ENCODE measurements around the gene BBS12.
"Not testable (repeated sequence)": the region's sequence is repeated elsewhere in the genome, so short reads cannot be mapped to it uniquely, and the experiment has no call there.

Gene BBS12

GRCh38 chr4:122766353-122766705, 33.8 kb downstream of the BBS12 start:
- FAIRE-seq = no peak

GRCh38 chr4:122766950-122767349, 34.4 kb downstream of the BBS12 start:
- no peak for FAIRE-seq

- no peak for FAIRE-seq
These were observed 39.2 kb downstream of the BBS12 start for GRCh38 chr4:122771724-122772123.

GRCh38 chr4:122772311-122772710, 39.8 kb downstream of the BBS12 start:
- FAIRE-seq = no peak

- no peak for FAIRE-seq
These were observed 40.5 kb downstream of the BBS12 start for GRCh38 chr4:122772986-122773385.

GRCh38 chr4:122775039-122775438, 42.5 kb downstream of the BBS12 start:
- no peak for FAIRE-seq

- FAIRE-seq = no peak
These were observed 43.7 kb downstream of the BBS12 start for GRCh38 chr4:122775987-122776836.

GRCh38 chr4:122776916-122777315, 44.4 kb downstream of the BBS12 start:
- peak; percentile 14 for FAIRE-seq

GRCh38 chr4:122777846-122778673, 45.6 kb downstream of the BBS12 start:
- FAIRE-seq = no peak

- FAIRE-seq = no peak
These were observed 49.0 kb downstream of the BBS12 start for GRCh38 chr4:122781486-122781885.

- FAIRE-seq = no peak
These were observed 51.1 kb downstream of the BBS12 start for GRCh38 chr4:122783301-122784215.

- FAIRE-seq = no peak
These were observed 51.8 kb downstream of the BBS12 start for GRCh38 chr4:122784261-122784660.

GRCh38 chr4:122785099-122785498, 52.6 kb downstream of the BBS12 start:
- FAIRE-seq = no peak

- FAIRE-seq = not testable (repeated sequence)
These were observed 53.8 kb downstream of the BBS12 start for GRCh38 chr4:122786296-122786695.

- FAIRE-seq = not testable (repeated sequence)
These were observed 54.4 kb downstream of the BBS12 start for GRCh38 chr4:122786920-122787319.

GRCh38 chr4:122787940-122788339, 55.4 kb downstream of the BBS12 start:
- no peak for FAIRE-seq

- FAIRE-seq = no peak
These were observed 56.4 kb downstream of the BBS12 start for GRCh38 chr4:122788935-122789334.

- no peak for FAIRE-seq
These were observed 61.3 kb downstream of the BBS12 start for GRCh38 chr4:122793811-122794210.
